GM12872 (cell line): ENCODE data around the gene GPR27.

ENCODE experiments used
- CTCF ChIP-seq: IDR thresholded peaks from 3 replicates; pipeline ENCODE4 v1.5.1; 2011; ENCODE audit warnings: low read depth, mild to moderate bottlenecking, low read length, moderate library complexity; ENCODE audit not compliant: insufficient read depth

The GPR27 gene

GRCh38 chr3:71786551-71786950, 32.9 kb downstream of the GPR27 start:
- TF ChIP-seq CTCF, result no peak

GRCh38 chr3:71787851-71788405, 34.3 kb downstream of the GPR27 start:
- TF ChIP-seq CTCF, result no peak

GRCh38 chr3:71789922-71790321, 36.3 kb downstream of the GPR27 start:
- no peak for TF ChIP-seq CTCF

GRCh38 chr3:71791634-71792033, 38.0 kb downstream of the GPR27 start:
- no peak for TF ChIP-seq CTCF

GRCh38 chr3:71796290-71796689, 42.6 kb downstream of the GPR27 start:
- no peak for TF ChIP-seq CTCF

GRCh38 chr3:71797455-71797854, 43.8 kb downstream of the GPR27 start:
- TF ChIP-seq CTCF, result no peak

- TF ChIP-seq CTCF, result no peak
These were observed 46.4 kb downstream of the GPR27 start for GRCh38 chr3:71800023-71800422.
